Panc1 (cell line): ENCODE measurements around the gene TAF4B. TPM values are rescaled to one million over a fixed set of nuclear protein-coding genes. Genes with fewer than 3 reads are reported as not detected.

Source experiments
- ATAC-seq: fragments of 200-7000 bp; cut with Tn5 transposase; 2 replicates; pipeline ENCODE4 v1.9.1; 2020; ENCODE audit warnings: mild to moderate bottlenecking, moderate library complexity
- BruUV-seq: library from RNA; stranded (reverse); fragments of 400-500 nt; replicated peaks from 2 replicates; lab custom pipeline; 2021; lab: Mats Ljungman, UMichigan
- CTCF ChIA-PET: fragments of 300-600 bp; sonication (Branson Sonifier 250); formaldehyde crosslinking; loops from one replicate; lab custom pipeline; 2022; ENCODE audit warnings: antibody characterized with exemption; lab: Charles Lee
- POLR2A ChIA-PET: fragments of 300-600 bp; sonication (Branson Sonifier 250); formaldehyde crosslinking; loops from one replicate; lab custom pipeline; 2022; ENCODE audit warnings: antibody characterized with exemption; lab: Charles Lee
- DNase-seq: peaks from one replicate; pipeline ENCODE4 v3.0.0-alpha.2; 2010; ENCODE audit warnings: low read depth, low spot score
- H3K27ac ChIP-seq: 2 replicates; pipeline ENCODE4 v1.5.1; 2011; ENCODE audit warnings: mild to moderate bottlenecking, low read length, inconsistent platforms
- H3K27me3 ChIP-seq: fragments of 200-500 bp; sonication (Bioruptor generic); 2 replicates; pipeline ENCODE4 v1.6.0; 2014; ENCODE audit warnings: low read length, inconsistent platforms; ENCODE audit not compliant: control insufficient read depth, insufficient read depth
- H3K36me3 ChIP-seq: fragments of 200-500 bp; sonication (Bioruptor generic); 2 replicates; pipeline ENCODE4 v1.5.1; 2014; ENCODE audit warnings: inconsistent platforms, mild to moderate bottlenecking, low read length, moderate library complexity; ENCODE audit not compliant: control insufficient read depth, insufficient read depth
- H3K4me1 ChIP-seq: 2 replicates; pipeline ENCODE4 v1.5.1; 2011; ENCODE audit warnings: inconsistent platforms, mild to moderate bottlenecking, low read length, moderate library complexity; ENCODE audit not compliant: control insufficient read depth, insufficient read depth
- H3K4me3 ChIP-seq, 2 experiments: 2 replicates each; pipeline ENCODE4 v1.5.1; 2011 to 2012; ENCODE audit warnings: low read depth in 2 of 2, low read length in 2 of 2, mild to moderate bottlenecking in 2 of 2, inconsistent platforms in 1 of 2, moderate library complexity in 1 of 2
- H3K9me3 ChIP-seq: fragments of 200-500 bp; sonication (Bioruptor generic); 2 replicates; pipeline ENCODE4 v1.5.1; 2014; ENCODE audit warnings: low read depth, mild to moderate bottlenecking, inconsistent platforms, low read length, moderate library complexity; ENCODE audit not compliant: control insufficient read depth, insufficient read depth
- POLR2AphosphoS5 ChIP-seq: IDR thresholded peaks from 2 replicates; pipeline ENCODE4 v1.6.1; 2012; ENCODE audit warnings: mild to moderate bottlenecking, low read depth, low read length, moderate library complexity
- SIN3A ChIP-seq: IDR thresholded peaks from 2 replicates; pipeline ENCODE4 v1.6.1; 2012; ENCODE audit warnings: low read depth, mild to moderate bottlenecking, low read length, moderate library complexity, borderline replicate concordance; ENCODE audit not compliant: insufficient read depth
- TCF7L2 ChIP-seq: IDR thresholded peaks from 2 replicates; pipeline ENCODE4 v1.6.1; 2011; ENCODE audit warnings: mild to moderate bottlenecking, low read depth, low read length, inconsistent platforms
- in situ Hi-C: cut with HindIII; loops from 2 replicates; pipeline ENCODE4 v1.10.0; 2016; ENCODE audit warnings: low sequenced_read_pairs, low pct_unique_long_range_greater_than_20kb
- intact Hi-C: fragments of 100-400 bp; cut with micrococcal nuclease; formaldehyde crosslinking; loops from one replicate; pipeline ENCODE4 v1.10.0; 2022; ENCODE audit not compliant: unreplicated experiment
- total RNA-seq: library from RNA; stranded (reverse); gene quantifications from one replicate; pipeline ENCODE4 v1.2.1, GENCODE V29; 2021; ENCODE audit not compliant: unreplicated experiment
- TF ChIP-seq, protein P1 (sequence below), 2 experiments: IDR thresholded peaks; 2 replicates each; pipeline ENCODE4 v1.6.1; 2011 to 2012; ENCODE audit warnings: low read depth in 2 of 2, control low read depth in 1 of 2, low read length in 1 of 2, mild to moderate bottlenecking in 1 of 2, moderate library complexity in 1 of 2; ENCODE audit not compliant: insufficient read depth in 1 of 2
- TF ChIP-seq, protein P2 (sequence below): fragments of 450-650 bp; IDR thresholded peaks from 2 replicates; pipeline ENCODE4 v1.5.1; 2017; ENCODE audit warnings: mild to moderate bottlenecking

TAF4B gene
- total RNA-seq, 1 experiment from 2014 or later, result 8.0 TPM

DNA sequence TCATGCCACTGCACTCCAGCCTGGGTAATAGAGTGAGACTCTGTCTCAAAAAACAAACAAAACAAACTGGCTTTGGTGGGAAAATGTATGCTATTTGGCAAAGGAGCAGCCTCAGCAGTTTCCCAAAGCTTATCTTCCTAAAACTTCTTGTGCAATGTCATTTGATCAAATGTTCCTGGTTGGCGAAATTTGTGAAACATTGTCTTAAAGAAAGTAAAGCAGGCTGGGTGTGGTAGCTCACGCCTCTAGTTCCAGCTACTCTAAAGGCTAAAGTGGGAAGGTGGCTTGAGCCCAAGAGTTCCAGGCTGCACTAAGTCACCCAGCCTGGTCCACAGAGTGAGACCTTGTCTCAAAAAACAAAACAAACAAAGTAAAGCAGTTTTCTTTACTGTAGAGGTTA lies 17.3 kb upstream of the TAF4B start:
- TF ChIP-seq TCF7L2 (no peak), SIN3A (no peak), POLR2AphosphoS5 (no peak)
- TF ChIP-seq, protein P1, sequence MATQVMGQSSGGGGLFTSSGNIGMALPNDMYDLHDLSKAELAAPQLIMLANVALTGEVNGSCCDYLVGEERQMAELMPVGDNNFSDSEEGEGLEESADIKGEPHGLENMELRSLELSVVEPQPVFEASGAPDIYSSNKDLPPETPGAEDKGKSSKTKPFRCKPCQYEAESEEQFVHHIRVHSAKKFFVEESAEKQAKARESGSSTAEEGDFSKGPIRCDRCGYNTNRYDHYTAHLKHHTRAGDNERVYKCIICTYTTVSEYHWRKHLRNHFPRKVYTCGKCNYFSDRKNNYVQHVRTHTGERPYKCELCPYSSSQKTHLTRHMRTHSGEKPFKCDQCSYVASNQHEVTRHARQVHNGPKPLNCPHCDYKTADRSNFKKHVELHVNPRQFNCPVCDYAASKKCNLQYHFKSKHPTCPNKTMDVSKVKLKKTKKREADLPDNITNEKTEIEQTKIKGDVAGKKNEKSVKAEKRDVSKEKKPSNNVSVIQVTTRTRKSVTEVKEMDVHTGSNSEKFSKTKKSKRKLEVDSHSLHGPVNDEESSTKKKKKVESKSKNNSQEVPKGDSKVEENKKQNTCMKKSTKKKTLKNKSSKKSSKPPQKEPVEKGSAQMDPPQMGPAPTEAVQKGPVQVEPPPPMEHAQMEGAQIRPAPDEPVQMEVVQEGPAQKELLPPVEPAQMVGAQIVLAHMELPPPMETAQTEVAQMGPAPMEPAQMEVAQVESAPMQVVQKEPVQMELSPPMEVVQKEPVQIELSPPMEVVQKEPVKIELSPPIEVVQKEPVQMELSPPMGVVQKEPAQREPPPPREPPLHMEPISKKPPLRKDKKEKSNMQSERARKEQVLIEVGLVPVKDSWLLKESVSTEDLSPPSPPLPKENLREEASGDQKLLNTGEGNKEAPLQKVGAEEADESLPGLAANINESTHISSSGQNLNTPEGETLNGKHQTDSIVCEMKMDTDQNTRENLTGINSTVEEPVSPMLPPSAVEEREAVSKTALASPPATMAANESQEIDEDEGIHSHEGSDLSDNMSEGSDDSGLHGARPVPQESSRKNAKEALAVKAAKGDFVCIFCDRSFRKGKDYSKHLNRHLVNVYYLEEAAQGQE (IDR thresholded peaks at IDR 0.05; ENCODE audit: insufficient read depth in 1 of 2, low read depth in 2 of 2, low read length in 1 of 2), result no peak
- TF ChIP-seq, protein P2, sequence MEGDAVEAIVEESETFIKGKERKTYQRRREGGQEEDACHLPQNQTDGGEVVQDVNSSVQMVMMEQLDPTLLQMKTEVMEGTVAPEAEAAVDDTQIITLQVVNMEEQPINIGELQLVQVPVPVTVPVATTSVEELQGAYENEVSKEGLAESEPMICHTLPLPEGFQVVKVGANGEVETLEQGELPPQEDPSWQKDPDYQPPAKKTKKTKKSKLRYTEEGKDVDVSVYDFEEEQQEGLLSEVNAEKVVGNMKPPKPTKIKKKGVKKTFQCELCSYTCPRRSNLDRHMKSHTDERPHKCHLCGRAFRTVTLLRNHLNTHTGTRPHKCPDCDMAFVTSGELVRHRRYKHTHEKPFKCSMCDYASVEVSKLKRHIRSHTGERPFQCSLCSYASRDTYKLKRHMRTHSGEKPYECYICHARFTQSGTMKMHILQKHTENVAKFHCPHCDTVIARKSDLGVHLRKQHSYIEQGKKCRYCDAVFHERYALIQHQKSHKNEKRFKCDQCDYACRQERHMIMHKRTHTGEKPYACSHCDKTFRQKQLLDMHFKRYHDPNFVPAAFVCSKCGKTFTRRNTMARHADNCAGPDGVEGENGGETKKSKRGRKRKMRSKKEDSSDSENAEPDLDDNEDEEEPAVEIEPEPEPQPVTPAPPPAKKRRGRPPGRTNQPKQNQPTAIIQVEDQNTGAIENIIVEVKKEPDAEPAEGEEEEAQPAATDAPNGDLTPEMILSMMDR, result no peak
- ChIA-PET POLR2A (no interaction called here), CTCF (no interaction called here)
- Histone ChIP-seq H3K27me3 (no peaks in the 10 kb centered on the region), H3K36me3 (no peaks in the 10 kb centered on the region), H3K27ac (no peak overlapping the region), H3K4me1 (no peaks in the 10 kb centered on the region), H3K9me3 (no peaks in the 10 kb centered on the region), H3K4me3 (no peak overlapping the region)
- ATAC-seq (no peak), DNase-seq (no peak)
- BruUV-seq, result no TSS peak
- in situ Hi-C loops, result no loop called here
- intact Hi-C loops, result no loop called here

DNA sequence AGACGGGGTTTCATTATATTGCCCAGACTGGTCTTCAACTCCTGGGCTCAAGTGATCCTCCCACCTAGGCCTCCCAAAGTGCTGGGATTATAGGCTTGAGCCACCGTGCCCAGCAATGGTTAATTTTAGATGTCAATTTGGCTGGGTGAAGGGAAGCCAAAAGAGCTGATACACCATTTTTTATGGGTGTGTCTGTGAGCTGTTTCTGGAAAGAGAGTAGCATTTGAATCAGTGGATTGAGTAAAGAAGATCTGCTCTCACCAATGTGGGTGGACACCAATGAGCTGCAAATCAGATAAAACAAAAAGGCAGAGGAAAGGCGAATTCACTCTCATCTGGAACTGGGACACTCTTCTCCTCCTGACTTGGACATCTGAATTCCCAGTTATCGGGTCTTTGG lies 16.1 kb upstream of the TAF4B start:
- ATAC-seq (no peak), DNase-seq (no peak)
- BruUV-seq, result no TSS peak
- CTCF ChIA-PET, result no interaction called here
- no peaks in the 10 kb centered on the region for H3K36me3 ChIP-seq
- H3K27ac ChIP-seq, result no peak overlapping the region
- POLR2A ChIA-PET, result no interaction called here
- no peak for TF ChIP-seq POLR2AphosphoS5
- no peak for TF ChIP-seq TCF7L2
- TF ChIP-seq SIN3A, result no peak
- TF ChIP-seq, protein P1 (IDR thresholded peaks at IDR 0.05; ENCODE audit: insufficient read depth in 1 of 2, low read depth in 2 of 2, low read length in 1 of 2), result no peak
- TF ChIP-seq, protein P2, result no peak
- H3K4me3 ChIP-seq, result no peak overlapping the region
- no peaks in the 10 kb centered on the region for H3K27me3 ChIP-seq
- H3K4me1 ChIP-seq, result no peaks in the 10 kb centered on the region
- H3K9me3 ChIP-seq, result no peaks in the 10 kb centered on the region
- intact Hi-C loops, result no loop called here
- in situ Hi-C loops, result no loop called here
